ENCODE results near the gene SULT1A2. TPM values are rescaled to one million over a fixed set of nuclear protein-coding genes. Genes with fewer than 3 reads are reported as not detected.

The SULT1A2 gene
- total RNA-seq, 1 experiment from 2014 or later = not detected

- intact Hi-C loops (cut with micrococcal nuclease) = no loop called here
- ChIA-PET POLR2A (ENCODE audit: unreplicated experiment) (no interaction called here), CTCF (no interaction called here)
- no peaks in the 10 kb centered on the region for H3K79me2 ChIP-seq (ENCODE audit: low read length)
- H3K27ac ChIP-seq (ENCODE audit: low read length) = no peak overlapping the region
- TF ChIP-seq EZH2phosphoT487 (IDR thresholded peaks at IDR 0.05; ENCODE audit: borderline replicate concordance, low read length) (no peak), EZH2 (IDR thresholded peaks at IDR 0.05; ENCODE audit: low read length, unreplicated experiment) (no peak), CTCF (conservative IDR thresholded peaks at IDR 0.05; ENCODE audit: low read depth, low read length) (no peak)
- no peak overlapping the region for H2AFZ ChIP-seq (ENCODE audit: low read length)
- no peaks in the 10 kb centered on the region for H3K9me3 ChIP-seq (ENCODE audit: low read length)
- H3K9ac ChIP-seq (ENCODE audit: low read length) = no peak overlapping the region
- no peaks in the 10 kb centered on the region for H3K36me3 ChIP-seq (ENCODE audit: low read depth, low read length)
- no peak for DNase-seq
- no peaks in the 10 kb centered on the region for H3F3A ChIP-seq (ENCODE audit: low read length, unreplicated experiment)
- no peaks in the 10 kb centered on the region for H3K27me3 ChIP-seq (ENCODE audit: low read length)
- H4K20me1 ChIP-seq (ENCODE audit: low read length) = no peaks in the 10 kb centered on the region
- no peak overlapping the region for H3K4me2 ChIP-seq (ENCODE audit: low read length)
- no peaks in the 10 kb centered on the region for H3K4me1 ChIP-seq (ENCODE audit: insufficient read depth, low read length)
- H3K4me3 ChIP-seq (ENCODE audit: low read length) = no peak overlapping the region
- no peaks in the 10 kb centered on the region for H3K9me2 ChIP-seq (replicated peaks; ENCODE audit: low read length)
- BruUV-seq (replicated peaks) = no TSS peak
- no peak for ATAC-seq
Measured at GRCh38 chr16:28606291-28607115, 9.7 kb upstream of the SULT1A2 start.

GRCh38 chr16:28604186-28604565 lies 7.3 kb upstream of the SULT1A2 start:
- Histone ChIP-seq H3K27me3 (ENCODE audit: low read length) (no peaks in the 10 kb centered on the region), H3K9me2 (replicated peaks; ENCODE audit: low read length) (no peaks in the 10 kb centered on the region), H3K9me3 (ENCODE audit: low read length) (no peaks in the 10 kb centered on the region), H3K4me1 (ENCODE audit: insufficient read depth, low read length) (no peaks in the 10 kb centered on the region), H2AFZ (ENCODE audit: low read length) (no peak overlapping the region), H3K79me2 (ENCODE audit: low read length) (no peaks in the 10 kb centered on the region), H3F3A (ENCODE audit: low read length, unreplicated experiment) (no peaks in the 10 kb centered on the region), H3K9ac (ENCODE audit: low read length) (no peak overlapping the region), H3K27ac (ENCODE audit: low read length) (no peak overlapping the region), H3K4me2 (ENCODE audit: low read length) (no peak overlapping the region), H4K20me1 (ENCODE audit: low read length) (no peaks in the 10 kb centered on the region), H3K36me3 (ENCODE audit: low read depth, low read length) (no peaks in the 10 kb centered on the region), H3K4me3 (ENCODE audit: low read length) (no peak overlapping the region)
- DNase-seq (no peak), ATAC-seq (no peak)
- ChIA-PET CTCF (no interaction called here), POLR2A (ENCODE audit: unreplicated experiment) (no interaction called here)
- no TSS peak for BruUV-seq (replicated peaks)
- TF ChIP-seq EZH2phosphoT487 (IDR thresholded peaks at IDR 0.05; ENCODE audit: borderline replicate concordance, low read length) (no peak), CTCF (conservative IDR thresholded peaks at IDR 0.05; ENCODE audit: low read depth, low read length) (no peak), EZH2 (IDR thresholded peaks at IDR 0.05; ENCODE audit: low read length, unreplicated experiment) (no peak)
- intact Hi-C loops (cut with micrococcal nuclease) = no loop called here

- no peaks in the 10 kb centered on the region for H3K4me1 ChIP-seq (ENCODE audit: insufficient read depth, low read length)
- no peaks in the 10 kb centered on the region for H3K9me2 ChIP-seq (replicated peaks; ENCODE audit: low read length)
- H4K20me1 ChIP-seq (ENCODE audit: low read length) = no peaks in the 10 kb centered on the region
- no peaks in the 10 kb centered on the region for H3K79me2 ChIP-seq (ENCODE audit: low read length)
- no peak overlapping the region for H3K4me2 ChIP-seq (ENCODE audit: low read length)
- H3K4me3 ChIP-seq (ENCODE audit: low read length) = no peak overlapping the region
- no peak overlapping the region for H3K27ac ChIP-seq (ENCODE audit: low read length)
- TF ChIP-seq CTCF (conservative IDR thresholded peaks at IDR 0.05; ENCODE audit: low read depth, low read length) = no peak
- no peak for TF ChIP-seq EZH2phosphoT487 (IDR thresholded peaks at IDR 0.05; ENCODE audit: borderline replicate concordance, low read length)
- TF ChIP-seq EZH2 (IDR thresholded peaks at IDR 0.05; ENCODE audit: low read length, unreplicated experiment) = no peak
- H3K9me3 ChIP-seq (ENCODE audit: low read length) = no peaks in the 10 kb centered on the region
- POLR2A ChIA-PET (ENCODE audit: unreplicated experiment) = no interaction called here
- no peaks in the 10 kb centered on the region for H3K36me3 ChIP-seq (ENCODE audit: low read depth, low read length)
- DNase-seq (no peak), ATAC-seq (no peak)
- intact Hi-C loops (cut with micrococcal nuclease) = no loop called here
- H3K9ac ChIP-seq (ENCODE audit: low read length) = no peak overlapping the region
- H2AFZ ChIP-seq (ENCODE audit: low read length) = no peak overlapping the region
- no TSS peak for BruUV-seq (replicated peaks)
- CTCF ChIA-PET = no interaction called here
- no peaks in the 10 kb centered on the region for H3K27me3 ChIP-seq (ENCODE audit: low read length)
- H3F3A ChIP-seq (ENCODE audit: low read length, unreplicated experiment) = no peaks in the 10 kb centered on the region
Measured at GRCh38 chr16:28603381-28604185, 6.7 kb upstream of the SULT1A2 start.

All from PC-3 (cell line).